IMR-90 (cell line): ENCODE measurements around the gene SUPV3L1.

ENCODE experiments used
- CHD1 ChIP-seq: IDR thresholded peaks from 2 replicates; pipeline ENCODE4 v1.6.1; 2012; ENCODE audit warnings: low read depth, low read length, improper control_type of control experiment
- FOS ChIP-seq: fragments of 150-350 bp; IDR thresholded peaks from 2 replicates; pipeline ENCODE4 v1.6.1; 2016; ENCODE audit warnings: low read depth, low read length
- POLR2A ChIP-seq: IDR thresholded peaks from 2 replicates; pipeline ENCODE4 v1.6.1; 2012; ENCODE audit warnings: mild to moderate bottlenecking, low read depth, low read length
- TF ChIP-seq, protein P1 (sequence below): conservative IDR thresholded peaks from 2 replicates; pipeline ENCODE4 v1.5.1; 2012; ENCODE audit warnings: mild to moderate bottlenecking, low read depth, low read length, improper control_type of control experiment

- TF ChIP-seq, protein P1, sequence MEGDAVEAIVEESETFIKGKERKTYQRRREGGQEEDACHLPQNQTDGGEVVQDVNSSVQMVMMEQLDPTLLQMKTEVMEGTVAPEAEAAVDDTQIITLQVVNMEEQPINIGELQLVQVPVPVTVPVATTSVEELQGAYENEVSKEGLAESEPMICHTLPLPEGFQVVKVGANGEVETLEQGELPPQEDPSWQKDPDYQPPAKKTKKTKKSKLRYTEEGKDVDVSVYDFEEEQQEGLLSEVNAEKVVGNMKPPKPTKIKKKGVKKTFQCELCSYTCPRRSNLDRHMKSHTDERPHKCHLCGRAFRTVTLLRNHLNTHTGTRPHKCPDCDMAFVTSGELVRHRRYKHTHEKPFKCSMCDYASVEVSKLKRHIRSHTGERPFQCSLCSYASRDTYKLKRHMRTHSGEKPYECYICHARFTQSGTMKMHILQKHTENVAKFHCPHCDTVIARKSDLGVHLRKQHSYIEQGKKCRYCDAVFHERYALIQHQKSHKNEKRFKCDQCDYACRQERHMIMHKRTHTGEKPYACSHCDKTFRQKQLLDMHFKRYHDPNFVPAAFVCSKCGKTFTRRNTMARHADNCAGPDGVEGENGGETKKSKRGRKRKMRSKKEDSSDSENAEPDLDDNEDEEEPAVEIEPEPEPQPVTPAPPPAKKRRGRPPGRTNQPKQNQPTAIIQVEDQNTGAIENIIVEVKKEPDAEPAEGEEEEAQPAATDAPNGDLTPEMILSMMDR = no peak
- TF ChIP-seq CHD1 (no peak), POLR2A (no peak), FOS (no peak)
Observed at GRCh38 chr10:69179089-69179742, 818 bp upstream of the SUPV3L1 start.
